Activated CD4-positive, alpha-beta T cell treated with anti-CD3 and anti-CD28 coated beads, Interleukin-10, Interleukin-2, amounts not matched to agents 100 ng/mL and 50 ng/mL, durations not matched to agents 16 hours and 8 hours (primary cell): ENCODE data around the gene TMEFF2.
"Not testable (repeated sequence)": the region's sequence is repeated elsewhere in the genome, so short reads cannot be mapped to it uniquely, and the experiment has no call there.

Source experiments
- DNase-seq: peaks from one replicate; pipeline ENCODE4 v3.0.0-alpha.2; 2020

The TMEFF2 gene

GRCh38 chr2:192183296-192183695 lies 11.4 kb downstream of the TMEFF2 start:
- DNase-seq, result no peak

GRCh38 chr2:192166946-192167345 lies 27.8 kb downstream of the TMEFF2 start:
- no peak for DNase-seq

GRCh38 chr2:192165842-192166241 lies 28.9 kb downstream of the TMEFF2 start:
- DNase-seq, result no peak

- peak; percentile 70 for DNase-seq
Measured at GRCh38 chr2:192162392-192163042, 32.2 kb downstream of the TMEFF2 start.

- DNase-seq, result no peak
Measured at GRCh38 chr2:192161656-192162290, 33.0 kb downstream of the TMEFF2 start.

- DNase-seq, result no peak
Measured at GRCh38 chr2:192159736-192160135, 35.0 kb downstream of the TMEFF2 start.

GRCh38 chr2:192159208-192159607 lies 35.5 kb downstream of the TMEFF2 start:
- DNase-seq, result peak; percentile 14

- DNase-seq, result no peak
Measured at GRCh38 chr2:192157776-192158175, 37.0 kb downstream of the TMEFF2 start.

GRCh38 chr2:192155511-192156118 lies 39.1 kb downstream of the TMEFF2 start:
- no peak for DNase-seq

- DNase-seq, result no peak
Measured at GRCh38 chr2:192153561-192153960, 41.2 kb downstream of the TMEFF2 start.

- peak; percentile 3 for DNase-seq
Measured at GRCh38 chr2:192151853-192152252, 42.9 kb downstream of the TMEFF2 start.

- DNase-seq, result no peak
Measured at GRCh38 chr2:192150166-192150565, 44.6 kb downstream of the TMEFF2 start.

GRCh38 chr2:192148620-192149321 lies 46.0 kb downstream of the TMEFF2 start:
- DNase-seq, result no peak

- no peak for DNase-seq
Measured at GRCh38 chr2:192148241-192148619, 46.5 kb downstream of the TMEFF2 start.

- peak; percentile 32 for DNase-seq
Measured at GRCh38 chr2:192146069-192147015, 48.4 kb downstream of the TMEFF2 start.

- DNase-seq, result no peak
Measured at GRCh38 chr2:192145496-192145895, 49.2 kb downstream of the TMEFF2 start.

GRCh38 chr2:192140236-192140839 lies 54.4 kb downstream of the TMEFF2 start:
- DNase-seq, result no peak

GRCh38 chr2:192139813-192140212 lies 54.9 kb downstream of the TMEFF2 start:
- no peak for DNase-seq

- no peak for DNase-seq
Measured at GRCh38 chr2:192137451-192137850, 57.3 kb downstream of the TMEFF2 start.

- not testable (repeated sequence) for DNase-seq
Measured at GRCh38 chr2:192132604-192133003, 62.1 kb downstream of the TMEFF2 start.

GRCh38 chr2:192130312-192130711 lies 64.4 kb downstream of the TMEFF2 start:
- DNase-seq, result not testable (repeated sequence)

- DNase-seq, result no peak
Measured at GRCh38 chr2:192128655-192129054, 66.1 kb downstream of the TMEFF2 start.
